Right lobe of liver (tissue), 4 donors: Measurements from ENCODE around the gene ENTPD1.

ENCODE experiments used
- POLR2A ChIP-seq: fragments of 450-650 bp; IDR thresholded peaks from one replicate; pipeline ENCODE4 v1.6.1; 2017; ENCODE audit warnings: antibody characterized with exemption, mild to moderate bottlenecking
- TF ChIP-seq, protein P1 (sequence below), 4 donors: fragments of 200-600 bp in 3 of 4; fragments of 450-650 bp in 1 of 4; IDR thresholded peaks; one replicate each; pipeline versions ENCODE4 v1.5.1 to v1.8.0; 2016 to 2022; ENCODE audit warnings: antibody characterized with exemption in 4 of 4, mild to moderate bottlenecking in 2 of 4
- donor health status: DM: no; HTN: no; CAD: no.
- donor health status: DM: no; HTN: no; CAD: no.
- donor health status: DM: no; HTN: yes; CAD: no.

- TF ChIP-seq, protein P1, sequence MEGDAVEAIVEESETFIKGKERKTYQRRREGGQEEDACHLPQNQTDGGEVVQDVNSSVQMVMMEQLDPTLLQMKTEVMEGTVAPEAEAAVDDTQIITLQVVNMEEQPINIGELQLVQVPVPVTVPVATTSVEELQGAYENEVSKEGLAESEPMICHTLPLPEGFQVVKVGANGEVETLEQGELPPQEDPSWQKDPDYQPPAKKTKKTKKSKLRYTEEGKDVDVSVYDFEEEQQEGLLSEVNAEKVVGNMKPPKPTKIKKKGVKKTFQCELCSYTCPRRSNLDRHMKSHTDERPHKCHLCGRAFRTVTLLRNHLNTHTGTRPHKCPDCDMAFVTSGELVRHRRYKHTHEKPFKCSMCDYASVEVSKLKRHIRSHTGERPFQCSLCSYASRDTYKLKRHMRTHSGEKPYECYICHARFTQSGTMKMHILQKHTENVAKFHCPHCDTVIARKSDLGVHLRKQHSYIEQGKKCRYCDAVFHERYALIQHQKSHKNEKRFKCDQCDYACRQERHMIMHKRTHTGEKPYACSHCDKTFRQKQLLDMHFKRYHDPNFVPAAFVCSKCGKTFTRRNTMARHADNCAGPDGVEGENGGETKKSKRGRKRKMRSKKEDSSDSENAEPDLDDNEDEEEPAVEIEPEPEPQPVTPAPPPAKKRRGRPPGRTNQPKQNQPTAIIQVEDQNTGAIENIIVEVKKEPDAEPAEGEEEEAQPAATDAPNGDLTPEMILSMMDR (IDR thresholded peaks at IDR 0.05), result no peak
- TF ChIP-seq POLR2A, result no peak
Measured at GRCh38 chr10:95818010-95818409, 62.0 kb downstream of the ENTPD1 start.
